Thymus (tissue), 11 donors: ENCODE measurements around the gene STAG1. TPM values are rescaled to one million over a fixed set of nuclear protein-coding genes. Genes with fewer than 3 reads are reported as not detected.

Source experiments
- DNase-seq, 9 donors: peaks; one replicate each; pipeline ENCODE4 v3.0.0-alpha.2; 2013; ENCODE audit warnings: low spot score in 9 of 9, low read depth in 6 of 9, missing footprints in 1 of 9
- H3K27ac ChIP-seq, 2 donors: one replicate each; pipeline ENCODE4 v1.5.1; 2013; ENCODE audit warnings: control low read depth in 1 of 2, low read depth in 1 of 2, low read length in 1 of 2, mild to moderate bottlenecking in 1 of 2, moderate library complexity in 1 of 2
- H3K27me3 ChIP-seq, 2 donors: one replicate each; pipeline ENCODE4 v1.5.1; 2013; ENCODE audit warnings: low read length in 1 of 2; ENCODE audit not compliant: control insufficient read depth in 2 of 2, insufficient read depth in 1 of 2
- H3K36me3 ChIP-seq, 2 donors: one replicate each; pipeline ENCODE4 v1.5.1; 2013; ENCODE audit warnings: low read length in 1 of 2, mild to moderate bottlenecking in 1 of 2, moderate library complexity in 1 of 2; ENCODE audit not compliant: control insufficient read depth in 2 of 2, insufficient read depth in 2 of 2
- H3K4me1 ChIP-seq, 2 donors: one replicate each; pipeline ENCODE4 v1.5.1; 2013; ENCODE audit warnings: low read length in 2 of 2; ENCODE audit not compliant: control insufficient read depth in 2 of 2, insufficient read depth in 2 of 2
- H3K4me3 ChIP-seq, 2 donors: one replicate each; pipeline ENCODE4 v1.5.1; 2013; ENCODE audit warnings: low read length in 2 of 2, control low read depth in 1 of 2, mild to moderate bottlenecking in 1 of 2
- H3K9me3 ChIP-seq, 2 donors: one replicate each; pipeline ENCODE4 v1.5.1; 2013; ENCODE audit warnings: low read length in 1 of 2, mild to moderate bottlenecking in 1 of 2; ENCODE audit not compliant: control insufficient read depth in 2 of 2, insufficient read depth in 1 of 2
- whole genome bisulfite sequencing: extraction: QIAGEN DNeasy Blood & Tissue Kit; methylation state at CpG from one replicate; pipeline ENCODE4 v1.1.7; 2013; 5-methylcytosine and 5-hydroxymethylcytosine counted together
- polyA plus RNA-seq: library from polyadenylated mRNA; stranded (reverse); fragments of 200-250 nt; gene quantifications from one replicate; pipeline ENCODE4 v1.2.3, GENCODE V29; 2013
- total RNA-seq: library from RNA; stranded (reverse); fragments of 120-200 nt; gene quantifications from one replicate; pipeline ENCODE4 v1.2.4, GENCODE V29; 2013
- donor health status: healthy.

Gene STAG1
- total and polyA plus RNA-seq, 2 donors: 15.9 to 36.0 TPM

- Histone ChIP-seq H3K4me3 (no peak overlapping the region), H3K27me3 (no peaks in the 10 kb centered on the region), H3K27ac (no peak overlapping the region), H3K36me3 (peaks cover 0 to 7% of the 10 kb centered on the region in 2 donors), H3K9me3 (peaks cover 0 to 3% of the 10 kb centered on the region in 2 donors), H3K4me1 (no peaks in the 10 kb centered on the region)
- DNase-seq: no peak
- 97% methylated on average over 4 of the region's 4 CpGs for whole genome bisulfite sequencing
Observed at GRCh38 chr3:136634821-136635220, 117.4 kb downstream of the STAG1 start.

DNA sequence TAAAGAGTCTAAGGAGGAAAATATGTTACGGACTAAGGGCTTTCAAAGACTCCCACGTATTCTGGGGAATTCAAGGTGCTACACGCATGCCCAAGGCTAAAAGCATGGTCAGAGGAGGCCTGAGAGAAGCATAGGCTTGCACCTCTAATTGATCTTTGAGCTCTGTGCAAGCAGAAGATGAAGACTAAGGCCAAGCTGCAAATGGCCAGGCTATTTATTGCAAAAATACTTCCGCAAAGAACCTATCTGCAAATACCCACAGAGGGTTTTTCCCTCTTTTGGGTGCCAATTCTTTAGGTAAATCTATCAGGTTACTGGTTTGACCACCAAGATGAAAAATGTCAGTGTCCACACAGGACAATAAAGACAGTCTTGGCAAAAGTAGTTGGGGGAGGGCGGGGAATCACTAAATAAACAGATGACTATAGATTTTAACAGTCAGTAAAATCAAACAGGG, 119.5 kb downstream of the STAG1 start:
- DNase-seq: no peak
- H3K4me3 ChIP-seq: no peak overlapping the region
- peaks cover 7 to 14% of the 10 kb centered on the region in 2 donors for H3K36me3 ChIP-seq
- H3K27me3 ChIP-seq: no peaks in the 10 kb centered on the region
- WGBS: 93% methylated on average over 5 of the region's 5 CpGs
- H3K4me1 ChIP-seq: no peaks in the 10 kb centered on the region
- no peak overlapping the region for H3K27ac ChIP-seq
- no peaks in the 10 kb centered on the region for H3K9me3 ChIP-seq

- WGBS: over 99% methylated on average over 5 of the region's 5 CpGs
- no peak overlapping the region for H3K27ac ChIP-seq
- H3K9me3 ChIP-seq: no peaks in the 10 kb centered on the region
- DNase-seq: no peak
- peaks cover 7 to 20% of the 10 kb centered on the region in 2 donors for H3K36me3 ChIP-seq
- H3K4me1 ChIP-seq: no peaks in the 10 kb centered on the region
- no peak overlapping the region for H3K4me3 ChIP-seq
- H3K27me3 ChIP-seq: no peaks in the 10 kb centered on the region
Observed at GRCh38 chr3:136631424-136631823, 120.8 kb downstream of the STAG1 start.

GRCh38 chr3:136630915-136631314, 121.3 kb downstream of the STAG1 start:
- no peak for DNase-seq
- WGBS: 99% methylated on average over 1 of the region's 1 CpG
- H3K9me3 ChIP-seq: no peaks in the 10 kb centered on the region

GRCh38 chr3:136626493-136626892, 125.7 kb downstream of the STAG1 start:
- Histone ChIP-seq H3K27ac (no peak overlapping the region), H3K27me3 (no peaks in the 10 kb centered on the region), H3K9me3 (no peaks in the 10 kb centered on the region), H3K4me3 (no peak overlapping the region), H3K36me3 (peaks cover 7 to 20% of the 10 kb centered on the region in 2 donors), H3K4me1 (no peaks in the 10 kb centered on the region)
- no peak for DNase-seq
- WGBS: 94% methylated on average over 3 of the region's 3 CpGs

More at GRCh38 chr3:136630915-136631314, 121.3 kb downstream of the STAG1 start:
- no peaks in the 10 kb centered on the region for H3K4me1 ChIP-seq
- H3K27ac ChIP-seq: no peak overlapping the region
- H3K4me3 ChIP-seq: no peak overlapping the region
- peaks cover 7 to 20% of the 10 kb centered on the region in 2 donors for H3K36me3 ChIP-seq
- H3K27me3 ChIP-seq: no peaks in the 10 kb centered on the region

DNA sequence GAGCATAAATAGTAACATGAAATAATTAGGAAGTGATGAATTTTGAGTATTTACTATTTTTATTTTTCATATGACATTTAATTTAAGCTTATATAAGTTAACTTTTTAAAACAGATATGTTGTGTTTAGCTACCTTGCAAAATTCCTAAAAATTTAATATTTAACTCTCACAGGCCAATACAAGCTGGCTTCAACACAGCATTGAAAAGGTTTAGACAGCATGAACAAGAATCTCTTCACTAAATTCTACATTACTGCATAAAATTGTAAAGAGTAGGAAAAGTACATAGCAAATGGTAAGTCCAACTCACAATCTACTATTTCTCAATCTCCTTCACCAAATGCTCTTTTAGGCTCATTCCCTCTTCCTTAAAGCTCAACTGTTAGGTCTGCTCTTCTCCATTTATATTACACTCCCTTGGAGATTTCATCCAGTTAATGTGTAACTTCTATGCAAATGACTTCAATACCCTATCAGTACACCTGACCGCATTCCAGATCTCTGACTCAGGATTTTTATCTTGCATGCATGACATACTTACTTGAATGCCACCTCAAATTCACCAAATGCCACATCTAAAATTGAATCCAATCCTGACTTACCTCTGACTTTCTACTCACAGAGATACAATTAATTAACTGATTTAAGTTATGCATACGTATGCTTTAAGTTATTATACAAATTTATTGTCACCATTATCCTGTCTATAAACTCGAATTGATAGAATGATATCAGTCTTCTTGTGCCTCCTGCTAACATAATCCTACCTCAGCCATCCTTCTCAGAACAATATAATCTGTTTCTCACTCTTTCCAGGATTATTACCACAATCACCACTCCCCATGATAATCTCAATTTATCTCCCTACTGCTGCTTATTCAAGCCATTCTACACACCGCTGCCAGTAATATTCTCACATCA, 127.0 kb downstream of the STAG1 start:
- Histone ChIP-seq H3K4me1 (no peaks in the 10 kb centered on the region), H3K27ac (no peak overlapping the region), H3K4me3 (no peak overlapping the region), H3K36me3 (peaks cover 7 to 17% of the 10 kb centered on the region in 2 donors), H3K9me3 (no peaks in the 10 kb centered on the region), H3K27me3 (no peaks in the 10 kb centered on the region)
- DNase-seq: no peak
- WGBS: 98% methylated on average over 4 of the region's 4 CpGs

DNA sequence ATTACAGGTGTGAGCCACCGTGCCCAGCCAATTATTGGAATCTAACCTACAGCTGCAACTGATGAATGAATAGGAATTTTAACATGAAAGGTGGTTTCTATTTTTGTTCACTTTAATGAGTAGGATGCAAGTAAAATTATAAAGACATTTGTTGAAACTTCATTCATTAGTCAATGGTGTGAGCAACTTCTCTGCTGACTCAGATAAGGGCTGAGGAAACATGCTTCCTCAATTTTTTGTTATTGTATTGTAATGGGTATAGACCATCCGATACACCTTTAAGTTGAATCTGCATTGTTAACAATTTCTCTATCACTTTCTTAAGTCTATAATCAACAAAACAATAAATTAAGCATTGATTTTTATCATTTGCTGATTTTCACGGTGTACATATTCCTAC, 127.8 kb downstream of the STAG1 start:
- no peak for DNase-seq
- Histone ChIP-seq H3K27ac (no peak overlapping the region), H3K27me3 (no peaks in the 10 kb centered on the region), H3K4me1 (no peaks in the 10 kb centered on the region), H3K9me3 (no peaks in the 10 kb centered on the region), H3K4me3 (no peak overlapping the region), H3K36me3 (peaks cover 11 to 17% of the 10 kb centered on the region in 2 donors)
- 98% methylated on average over 3 of the region's 3 CpGs for WGBS

GRCh38 chr3:136621628-136622027, 130.6 kb downstream of the STAG1 start:
- Histone ChIP-seq H3K4me3 (no peak overlapping the region), H3K27me3 (no peaks in the 10 kb centered on the region), H3K27ac (no peak overlapping the region), H3K36me3 (peaks cover 11% of the 10 kb centered on the region in 2 donors), H3K4me1 (no peaks in the 10 kb centered on the region), H3K9me3 (no peaks in the 10 kb centered on the region)
- no peak for DNase-seq
- WGBS: 95% methylated on average over 2 of the region's 2 CpGs

DNA sequence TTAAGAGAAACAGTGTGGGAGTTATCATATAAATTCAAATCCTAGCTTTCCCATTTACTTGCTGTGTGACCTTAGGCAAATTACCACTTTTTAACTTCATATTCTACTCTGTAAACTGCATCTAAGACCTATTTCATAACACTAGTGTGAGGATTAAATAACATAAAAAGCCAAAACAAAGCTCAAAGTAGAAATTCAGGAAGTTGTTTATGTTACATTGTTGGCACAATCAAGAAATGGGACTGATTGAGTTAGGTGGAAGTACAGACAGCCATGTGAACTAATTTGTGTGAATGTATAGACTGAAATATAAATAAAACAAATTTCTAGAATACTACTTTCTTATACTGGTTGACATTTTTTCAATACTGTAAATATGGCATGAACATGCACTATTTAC, 131.7 kb downstream of the STAG1 start:
- Histone ChIP-seq H3K27ac (no peak overlapping the region), H3K27me3 (no peaks in the 10 kb centered on the region)
- no peak for DNase-seq

More for the DNA sequence above, 131.7 kb downstream of the STAG1 start:
- H3K4me3 ChIP-seq: no peak overlapping the region
- H3K9me3 ChIP-seq: no peaks in the 10 kb centered on the region
- H3K36me3 ChIP-seq: peaks cover 11% of the 10 kb centered on the region in 2 donors
- no peaks in the 10 kb centered on the region for H3K4me1 ChIP-seq
